Caco-2 (cell line): ENCODE measurements around the gene CILP. TPM values are rescaled to one million over a fixed set of nuclear protein-coding genes. Genes with fewer than 3 reads are reported as not detected.

Experiments
- BruUV-seq: library from RNA; stranded (reverse); fragments of 400-500 nt; replicated peaks from 2 replicates; lab custom pipeline; 2021; lab: Mats Ljungman, UMichigan
- CTCF ChIA-PET: fragments of 300-600 bp; sonication (Branson Sonifier 250); formaldehyde crosslinking; loops from one replicate; lab custom pipeline; 2022; ENCODE audit warnings: antibody characterized with exemption; lab: Charles Lee
- POLR2A ChIA-PET: fragments of 300-600 bp; sonication (Branson Sonifier 250); formaldehyde crosslinking; loops from one replicate; lab custom pipeline; 2022; ENCODE audit warnings: antibody characterized with exemption; lab: Charles Lee
- DNase-seq, 2 experiments: peaks; one replicate each; pipeline versions ENCODE4 v3.0.0 to v3.0.0-alpha.2; 2020 to 2022
- H3K27me3 ChIP-seq: replicated peaks from 2 replicates; pipeline ENCODE4 v1.6.0; 2011; ENCODE audit warnings: low read length; ENCODE audit not compliant: control insufficient read depth, insufficient read depth
- H3K36me3 ChIP-seq: 2 replicates; pipeline ENCODE4 v1.5.1; 2011; ENCODE audit warnings: low read length; ENCODE audit not compliant: control insufficient read depth, insufficient read depth
- H3K4me1 ChIP-seq: fragments of 250-450 bp; sonication (Bioruptor Pico); 2 replicates; pipeline ENCODE4 v1.5.1; 2020; ENCODE audit warnings: mild to moderate bottlenecking
- H3K4me3 ChIP-seq: 2 replicates; pipeline ENCODE4 v1.5.1; 2011; ENCODE audit warnings: low read depth, mild to moderate bottlenecking, control low read depth, low read length
- H3K9me3 ChIP-seq: fragments of 250-450 bp; sonication (Bioruptor Pico); 2 replicates; pipeline ENCODE4 v1.5.1; 2020; ENCODE audit warnings: mild to moderate bottlenecking, moderate library complexity
- H3K27ac Mint-ChIP-seq: one replicate; pipeline ENCODE4 v1.8.0; 2022; ENCODE audit warnings: mixed read lengths; ENCODE audit not compliant: unreplicated experiment
- H3K27me3 Mint-ChIP-seq: one replicate; pipeline ENCODE4 v1.8.0; 2022; ENCODE audit warnings: mixed read lengths; ENCODE audit not compliant: insufficient read depth, unreplicated experiment
- H3K36me3 Mint-ChIP-seq: one replicate; pipeline ENCODE4 v1.8.0; 2022; ENCODE audit warnings: mild to moderate bottlenecking, mixed read lengths; ENCODE audit not compliant: insufficient read depth, unreplicated experiment
- H3K4me1 Mint-ChIP-seq: one replicate; pipeline ENCODE4 v1.8.0; 2022; ENCODE audit warnings: low read depth, mixed read lengths; ENCODE audit not compliant: unreplicated experiment
- H3K4me3 Mint-ChIP-seq: one replicate; pipeline ENCODE4 v1.8.0; 2022; ENCODE audit warnings: mild to moderate bottlenecking, moderate library complexity, mixed read lengths; ENCODE audit not compliant: unreplicated experiment
- H3K9me3 Mint-ChIP-seq: one replicate; pipeline ENCODE4 v1.8.0; 2022; ENCODE audit warnings: mixed read lengths; ENCODE audit not compliant: unreplicated experiment
- intact Hi-C: fragments of 100-400 bp; cut with micrococcal nuclease; formaldehyde crosslinking; loops from one replicate; pipeline ENCODE4 v1.10.0; 2022; ENCODE audit not compliant: unreplicated experiment
- total RNA-seq: library from RNA; stranded (reverse); gene quantifications from 2 replicates; pipeline ENCODE4 v1.2.3, GENCODE V29; 2022
- TF ChIP-seq, protein P1 (sequence below), 2 experiments: fragments of 200-600 bp in 1 of 2; IDR thresholded peaks; 1 replicate in 1 of 2; 2 replicates in 1 of 2; pipeline versions ENCODE4 v1.5.1 to v1.8.0; 2011 to 2022; ENCODE audit warnings: antibody characterized with exemption in 1 of 2, control low read depth in 1 of 2, inconsistent platforms in 1 of 2, low read depth in 1 of 2, low read length in 1 of 2, mild to moderate bottlenecking in 1 of 2, moderate library complexity in 1 of 2; ENCODE audit not compliant: insufficient read depth in 1 of 2, severe bottlenecking in 1 of 2, unreplicated experiment in 1 of 2

The CILP gene
- total RNA-seq, 1 experiment from 2014 or later: not detected

GRCh38 chr15:65146438-65146837, 64.8 kb downstream of the CILP start:
- Histone ChIP-seq H3K27me3 (no peaks in the 10 kb centered on the region), H3K9me3 (no peaks in the 10 kb centered on the region), H3K4me1 (no peaks in the 10 kb centered on the region), H3K36me3 (no peaks in the 10 kb centered on the region), H3K4me3 (no peak overlapping the region)
- no peak overlapping the region for H3K4me3 Mint-ChIP-seq
- H3K27me3 Mint-ChIP-seq: no peaks in the 10 kb centered on the region
- no TSS peak for BruUV-seq
- intact Hi-C loops: no loop called here
- POLR2A ChIA-PET: no interaction called here
- H3K27ac Mint-ChIP-seq: no peak overlapping the region
- H3K9me3 Mint-ChIP-seq: no peaks in the 10 kb centered on the region
- DNase-seq: no peak
- TF ChIP-seq, protein P1, sequence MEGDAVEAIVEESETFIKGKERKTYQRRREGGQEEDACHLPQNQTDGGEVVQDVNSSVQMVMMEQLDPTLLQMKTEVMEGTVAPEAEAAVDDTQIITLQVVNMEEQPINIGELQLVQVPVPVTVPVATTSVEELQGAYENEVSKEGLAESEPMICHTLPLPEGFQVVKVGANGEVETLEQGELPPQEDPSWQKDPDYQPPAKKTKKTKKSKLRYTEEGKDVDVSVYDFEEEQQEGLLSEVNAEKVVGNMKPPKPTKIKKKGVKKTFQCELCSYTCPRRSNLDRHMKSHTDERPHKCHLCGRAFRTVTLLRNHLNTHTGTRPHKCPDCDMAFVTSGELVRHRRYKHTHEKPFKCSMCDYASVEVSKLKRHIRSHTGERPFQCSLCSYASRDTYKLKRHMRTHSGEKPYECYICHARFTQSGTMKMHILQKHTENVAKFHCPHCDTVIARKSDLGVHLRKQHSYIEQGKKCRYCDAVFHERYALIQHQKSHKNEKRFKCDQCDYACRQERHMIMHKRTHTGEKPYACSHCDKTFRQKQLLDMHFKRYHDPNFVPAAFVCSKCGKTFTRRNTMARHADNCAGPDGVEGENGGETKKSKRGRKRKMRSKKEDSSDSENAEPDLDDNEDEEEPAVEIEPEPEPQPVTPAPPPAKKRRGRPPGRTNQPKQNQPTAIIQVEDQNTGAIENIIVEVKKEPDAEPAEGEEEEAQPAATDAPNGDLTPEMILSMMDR (IDR thresholded peaks at IDR 0.05; ENCODE audit: insufficient read depth in 1 of 2, low read depth in 1 of 2, low read length in 1 of 2, severe bottlenecking in 1 of 2, unreplicated experiment in 1 of 2): no peak
- H3K36me3 Mint-ChIP-seq: peaks cover 3% of the 10 kb centered on the region
- no peaks in the 10 kb centered on the region for H3K4me1 Mint-ChIP-seq
- CTCF ChIA-PET: no interaction called here

Other genes with a start within 250 kb of the CILP start
- gene SPG21, start 221.6 kb downstream of the CILP start, total RNA-seq: 69.4 and 72.9 TPM in 2 replicates
- gene MTFMT, start 181.8 kb downstream of the CILP start, total RNA-seq: 24.7 and 29.9 TPM in 2 replicates
- 15.4 and 17.1 TPM in 2 replicates for gene SLC51B, start 166.1 kb downstream of the CILP start, total RNA-seq
- gene RASL12, start 143.5 kb downstream of the CILP start, total RNA-seq: 6.0 and 6.4 TPM in 2 replicates
- gene KBTBD13, start 134.7 kb downstream of the CILP start, total RNA-seq: not detected in 2 replicates
- 2.2 and 2.7 TPM in 2 replicates for gene UBAP1L, start 96.3 kb downstream of the CILP start, total RNA-seq
- 26.2 and 32.6 TPM in 2 replicates for gene PDCD7, start 77.7 kb downstream of the CILP start, total RNA-seq
- 51.4 and 59.4 TPM in 2 replicates for gene CLPX, start 26.1 kb downstream of the CILP start, total RNA-seq
- gene PARP16, start 75.4 kb upstream of the CILP start, total RNA-seq: 6.9 and 9.5 TPM in 2 replicates
- not detected in 2 replicates for gene RNU5A-1, start 84.6 kb upstream of the CILP start, total RNA-seq
- not detected in 2 replicates for gene RNU5B-1, start 93.2 kb upstream of the CILP start, total RNA-seq
- gene IGDCC3, start 166.5 kb upstream of the CILP start, total RNA-seq: 43.5 and 51.2 TPM in 2 replicates
- 3.7 and 4.5 TPM in 2 replicates for gene IGDCC4, start 211.5 kb upstream of the CILP start, total RNA-seq